ENCODE results near the gene ATRIP.
"Not testable (repeated sequence)": the region's sequence is repeated elsewhere in the genome, so short reads cannot be mapped to it uniquely, and the experiment has no call there.

Gene ATRIP

GRCh38 chr3:48446425-48447193 is at the start of gene ATRIP:
Gene ATRIP (plus strand): TSS chr3:48446737. CDS start chr3:48446846, 109 bp downstream.
- DNase-seq (ENCODE audit: low read depth), result peak; percentile 85

GRCh38 chr3:48397767-48398681 is 48.5 kb upstream of the ATRIP start:
- no peak for DNase-seq (ENCODE audit: low read depth)

GRCh38 chr3:48398701-48399386 is 47.7 kb upstream of the ATRIP start:
- DNase-seq (ENCODE audit: low read depth), result no peak

GRCh38 chr3:48399387-48400172 is 47.0 kb upstream of the ATRIP start:
- DNase-seq (ENCODE audit: low read depth), result no peak

- peak; percentile 45 for DNase-seq (ENCODE audit: low read depth)
These were observed 45.6 kb upstream of the ATRIP start for GRCh38 chr3:48400824-48401433.

- DNase-seq (ENCODE audit: low read depth), result not testable (repeated sequence)
These were observed 45.1 kb upstream of the ATRIP start for GRCh38 chr3:48401434-48401901.

- no peak for DNase-seq (ENCODE audit: low read depth)
These were observed 44.2 kb upstream of the ATRIP start for GRCh38 chr3:48402281-48402732.

GRCh38 chr3:48402907-48403306 is 43.6 kb upstream of the ATRIP start:
- no peak for DNase-seq (ENCODE audit: low read depth)

GRCh38 chr3:48403533-48404439 is 42.8 kb upstream of the ATRIP start:
- DNase-seq (ENCODE audit: low read depth), result no peak

- DNase-seq (ENCODE audit: low read depth), result no peak
These were observed 41.8 kb upstream of the ATRIP start for GRCh38 chr3:48404440-48405342.

GRCh38 chr3:48405343-48405881 is 41.1 kb upstream of the ATRIP start:
- DNase-seq (ENCODE audit: low read depth), result no peak

- no peak for DNase-seq (ENCODE audit: low read depth)
These were observed 40.6 kb upstream of the ATRIP start for GRCh38 chr3:48405971-48406370.

- no peak for DNase-seq (ENCODE audit: low read depth)
These were observed 39.8 kb upstream of the ATRIP start for GRCh38 chr3:48406443-48407431.

- DNase-seq (ENCODE audit: low read depth), result no peak
These were observed 38.9 kb upstream of the ATRIP start for GRCh38 chr3:48407542-48408099.

GRCh38 chr3:48408823-48409281 is 37.7 kb upstream of the ATRIP start:
- DNase-seq (ENCODE audit: low read depth), result no peak

- DNase-seq (ENCODE audit: low read depth), result no peak
These were observed 37.0 kb upstream of the ATRIP start for GRCh38 chr3:48409291-48410201.
